Cardiac fibroblast (primary cell): ENCODE results near the gene PITPNM1.
A peak's percentile ranks its signal among the peaks of the same experiment; 100 is the strongest.

Source experiments
- DNase-seq, 2 donors: peaks; one replicate each; pipeline versions ENCODE4 v3.0.0 to v3.0.0-alpha.2; 2010; ENCODE audit warnings: low read depth in 2 of 2
- H3K4me3 ChIP-seq, 2 donors: replicated peaks in 1 of 2; 1 replicate in 1 of 2; 2 replicates in 1 of 2; pipeline ENCODE4 v1.5.1; 2011; ENCODE audit warnings: low read depth in 2 of 2, low read length in 2 of 2, mild to moderate bottlenecking in 2 of 2, moderate library complexity in 1 of 2
- CTCF ChIP-seq: IDR thresholded peaks from one replicate; pipeline ENCODE4 v1.5.1; 2011; ENCODE audit warnings: low read depth, mild to moderate bottlenecking, low read length, inconsistent platforms

PITPNM1 gene

GRCh38 chr11:67470337-67471002, 34.7 kb downstream of the PITPNM1 start:
- DNase-seq: no peak
- H3K4me3 ChIP-seq: no peak overlapping the region
- TF ChIP-seq CTCF: no peak

- no peak for TF ChIP-seq CTCF
- peak overlapping the region; percentile 54 to 61 for H3K4me3 ChIP-seq
- no peak for DNase-seq
Measured at GRCh38 chr11:67469508-67469811, 35.7 kb downstream of the PITPNM1 start.

- TF ChIP-seq CTCF: peak; percentile 21
- DNase-seq: peak; percentile 91 to 95
Measured at GRCh38 chr11:67468759-67469507, 36.2 kb downstream of the PITPNM1 start, which contains the start of gene TMEM134. TMEM134 (minus strand) TSS chr11:67469251; CDS start chr11:67469192, 59 bp downstream.

GRCh38 chr11:67468456-67468758, 36.8 kb downstream of the PITPNM1 start:
- DNase-seq: no peak

More at GRCh38 chr11:67468759-67469507, 36.2 kb downstream of the PITPNM1 start, which contains the start of gene TMEM134:
- H3K4me3 ChIP-seq: peak within 1 kb of the TSS; percentile 71 to 82

GRCh38 chr11:67468056-67468455, 37.1 kb downstream of the PITPNM1 start:
- no peak for DNase-seq
- TF ChIP-seq CTCF: no peak
- H3K4me3 ChIP-seq: peak overlapping the region; percentile 71 to 82

More at GRCh38 chr11:67468456-67468758, 36.8 kb downstream of the PITPNM1 start:
- peak overlapping the region; percentile 71 to 82 for H3K4me3 ChIP-seq
- TF ChIP-seq CTCF: no peak

GRCh38 chr11:67466962-67467771, 38.0 kb downstream of the PITPNM1 start:
- no peak for TF ChIP-seq CTCF
- H3K4me3 ChIP-seq: no peak overlapping the region

More at GRCh38 chr11:67466962-67467771, 38.0 kb downstream of the PITPNM1 start:
- DNase-seq: no peak
